ENCODE measurements around the gene ABCB9.

DNA sequence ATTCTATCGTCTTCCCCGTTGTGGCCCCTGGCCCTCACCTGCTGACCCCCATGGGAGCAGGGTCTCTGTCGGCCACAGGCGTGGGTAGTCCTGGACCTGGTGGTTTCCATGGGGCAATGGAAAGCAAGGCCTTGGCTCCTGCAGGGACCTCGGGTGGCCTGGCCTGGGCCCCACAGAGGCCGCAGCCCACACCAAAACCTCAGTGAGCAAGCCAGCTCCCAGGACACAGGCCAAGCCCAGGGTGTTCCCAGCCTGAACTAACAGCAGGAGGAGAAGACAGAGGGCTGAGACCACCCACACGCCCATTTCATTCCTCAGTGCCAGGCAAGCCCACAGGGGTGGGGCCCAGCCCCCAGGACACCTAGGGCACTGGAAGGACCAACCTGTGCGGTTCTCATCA, 16.9 kb downstream of the ABCB9 start:
- TF ChIP-seq EZH2 (IDR thresholded peaks at IDR 0.05; ENCODE audit: borderline replicate concordance, insufficient read depth, low read depth, low read length, poor library complexity, severe bottlenecking) (no peak), CTCF (IDR thresholded peaks at IDR 0.05) (no peak)

All from B cell (primary cell).